Loucy (cell line): ENCODE data around the gene IL13RA1.

Source experiments
- EZH2phosphoT487 ChIP-seq: fragments of 200-600 bp; IDR thresholded peaks from 2 replicates; pipeline ENCODE4 v1.6.1; 2018; ENCODE audit warnings: antibody characterized with exemption, mild to moderate bottlenecking, moderate library complexity, borderline replicate concordance
- TF ChIP-seq, protein P1 (sequence below): fragments of 200-600 bp; sonication (generic); conservative IDR thresholded peaks from 2 replicates; pipeline ENCODE4 v1.5.1; 2014; ENCODE audit warnings: mild to moderate bottlenecking, antibody characterized with exemption, low read length

DNA sequence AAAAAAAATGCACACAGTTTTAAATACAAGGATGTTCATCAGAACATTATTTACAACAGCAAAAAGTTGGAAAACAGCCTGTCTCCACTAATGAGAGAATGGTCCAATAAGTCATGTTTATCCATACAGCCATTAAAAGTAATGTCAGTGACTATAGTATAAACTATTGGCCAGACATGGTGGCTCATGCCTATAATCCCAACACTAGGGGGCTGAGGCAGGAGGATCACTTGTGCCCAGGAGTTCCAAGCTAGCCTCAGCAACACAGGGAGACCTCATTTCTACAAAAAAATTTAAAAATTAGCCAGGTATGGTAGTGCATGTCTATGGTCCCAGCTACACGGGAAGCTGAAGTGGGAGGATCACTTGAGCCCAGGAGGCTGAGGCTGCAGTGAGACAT is 48.1 kb upstream of the IL13RA1 start:
- TF ChIP-seq, protein P1, sequence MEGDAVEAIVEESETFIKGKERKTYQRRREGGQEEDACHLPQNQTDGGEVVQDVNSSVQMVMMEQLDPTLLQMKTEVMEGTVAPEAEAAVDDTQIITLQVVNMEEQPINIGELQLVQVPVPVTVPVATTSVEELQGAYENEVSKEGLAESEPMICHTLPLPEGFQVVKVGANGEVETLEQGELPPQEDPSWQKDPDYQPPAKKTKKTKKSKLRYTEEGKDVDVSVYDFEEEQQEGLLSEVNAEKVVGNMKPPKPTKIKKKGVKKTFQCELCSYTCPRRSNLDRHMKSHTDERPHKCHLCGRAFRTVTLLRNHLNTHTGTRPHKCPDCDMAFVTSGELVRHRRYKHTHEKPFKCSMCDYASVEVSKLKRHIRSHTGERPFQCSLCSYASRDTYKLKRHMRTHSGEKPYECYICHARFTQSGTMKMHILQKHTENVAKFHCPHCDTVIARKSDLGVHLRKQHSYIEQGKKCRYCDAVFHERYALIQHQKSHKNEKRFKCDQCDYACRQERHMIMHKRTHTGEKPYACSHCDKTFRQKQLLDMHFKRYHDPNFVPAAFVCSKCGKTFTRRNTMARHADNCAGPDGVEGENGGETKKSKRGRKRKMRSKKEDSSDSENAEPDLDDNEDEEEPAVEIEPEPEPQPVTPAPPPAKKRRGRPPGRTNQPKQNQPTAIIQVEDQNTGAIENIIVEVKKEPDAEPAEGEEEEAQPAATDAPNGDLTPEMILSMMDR = no peak
- no peak for TF ChIP-seq EZH2phosphoT487
